ENCODE data around the gene RYR1. TPM values are rescaled to one million over a fixed set of nuclear protein-coding genes. Genes with fewer than 3 reads are reported as not detected.
"Not testable (repeated sequence)": the region's sequence is repeated elsewhere in the genome, so short reads cannot be mapped to it uniquely, and the experiment has no call there.

The RYR1 gene
- polyA plus RNA-seq, 3 donors: 5.1 to 6.6 (median 5.2) TPM

DNA sequence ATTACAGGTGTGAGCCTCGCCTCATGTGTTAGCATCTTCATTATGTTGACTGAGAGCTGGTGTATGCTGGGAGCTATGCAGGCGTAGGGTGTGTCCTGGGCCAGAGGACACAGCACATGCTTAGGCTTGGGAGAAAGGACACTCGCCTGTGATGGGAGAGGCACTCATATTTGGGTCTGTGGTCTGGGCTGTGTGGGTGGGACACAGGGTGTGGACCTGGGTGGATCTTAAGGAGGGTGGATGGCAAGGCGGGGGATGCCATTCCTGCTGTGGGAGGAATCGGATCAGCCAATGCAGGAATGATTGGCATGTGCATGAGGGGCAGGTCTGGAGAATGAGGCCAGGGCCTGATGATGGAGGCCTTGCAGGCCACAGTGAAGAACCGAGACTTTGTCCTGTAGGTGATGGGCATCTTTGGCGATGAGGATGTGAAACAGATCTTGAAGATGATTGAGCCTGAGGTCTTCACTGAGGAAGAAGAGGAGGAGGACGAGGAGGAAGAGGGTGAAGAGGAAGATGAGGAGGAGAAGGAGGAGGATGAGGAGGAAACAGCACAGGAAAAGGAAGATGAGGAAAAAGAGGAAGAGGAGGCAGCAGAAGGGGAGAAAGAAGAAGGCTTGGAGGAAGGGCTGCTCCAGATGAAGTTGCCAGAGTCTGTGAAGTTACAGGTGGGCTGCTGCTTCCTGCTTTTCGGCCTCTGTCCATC lies 55.4 kb downstream of the RYR1 start:
- no peak for DNase-seq

DNA sequence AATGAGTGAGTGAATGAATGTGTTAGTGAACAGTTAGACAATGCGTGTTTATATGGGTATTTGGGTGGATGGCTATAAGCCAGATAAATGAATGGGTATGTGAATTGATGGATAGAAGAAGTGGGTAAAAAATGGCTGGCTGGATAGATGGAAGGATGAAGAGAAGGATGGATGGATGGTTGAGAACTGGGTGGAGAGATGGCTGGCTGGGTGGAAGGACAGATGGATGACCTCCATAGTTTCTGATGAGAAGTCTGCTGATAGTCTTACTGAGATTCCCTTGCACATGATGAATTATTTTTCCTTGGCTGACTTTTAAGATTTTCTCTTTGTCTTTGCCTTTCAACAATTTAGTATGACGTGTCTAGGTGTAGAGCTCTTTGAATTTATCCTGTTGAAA lies 57.4 kb downstream of the RYR1 start:
- no peak for DNase-seq

DNA sequence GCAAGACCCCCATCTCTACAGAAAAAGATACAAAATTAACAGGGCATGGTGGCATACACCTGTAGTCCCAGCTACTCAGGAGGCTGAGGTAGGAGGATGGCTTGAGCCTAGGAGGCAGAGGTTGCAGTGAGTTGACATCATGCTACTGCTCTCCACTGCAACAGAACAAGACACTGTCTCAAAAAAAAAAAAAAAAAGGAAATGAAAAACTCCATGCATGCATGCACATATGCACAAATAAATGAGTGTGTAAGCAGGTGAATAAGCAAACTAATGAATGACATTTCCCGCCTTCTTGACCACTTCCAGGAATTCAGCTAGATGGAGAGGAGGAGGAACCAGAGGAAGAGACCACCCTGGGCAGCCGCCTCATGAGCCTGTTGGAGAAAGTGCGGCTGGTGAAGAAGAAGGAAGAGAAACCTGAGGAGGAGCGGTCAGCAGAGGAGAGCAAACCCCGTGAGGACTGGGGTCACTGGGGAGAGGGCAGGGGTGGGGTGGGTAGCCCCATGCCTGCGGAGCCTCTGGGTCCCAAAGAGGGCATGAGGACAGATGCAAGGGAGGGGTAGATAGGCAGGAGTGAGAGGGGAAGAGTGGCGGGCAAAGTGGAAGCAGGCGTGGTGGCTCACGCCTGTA lies 58.8 kb downstream of the RYR1 start:
- no peak for DNase-seq

DNA sequence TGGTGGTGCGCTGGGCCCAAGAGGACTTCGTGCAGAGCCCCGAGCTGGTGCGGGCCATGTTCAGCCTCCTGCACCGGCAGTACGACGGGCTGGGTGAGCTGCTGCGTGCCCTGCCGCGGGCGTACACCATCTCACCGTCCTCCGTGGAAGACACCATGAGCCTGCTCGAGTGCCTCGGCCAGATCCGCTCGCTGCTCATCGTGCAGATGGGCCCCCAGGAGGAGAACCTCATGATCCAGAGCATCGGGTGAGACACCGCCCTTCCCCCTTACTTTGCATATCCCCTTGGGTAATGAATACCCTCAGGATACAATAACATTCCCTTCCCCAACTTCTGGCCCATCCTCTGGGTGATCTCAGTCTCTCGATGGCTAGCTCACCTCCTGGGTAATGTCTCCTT lies 60.9 kb downstream of the RYR1 start:
- DNase-seq: no peak

DNA sequence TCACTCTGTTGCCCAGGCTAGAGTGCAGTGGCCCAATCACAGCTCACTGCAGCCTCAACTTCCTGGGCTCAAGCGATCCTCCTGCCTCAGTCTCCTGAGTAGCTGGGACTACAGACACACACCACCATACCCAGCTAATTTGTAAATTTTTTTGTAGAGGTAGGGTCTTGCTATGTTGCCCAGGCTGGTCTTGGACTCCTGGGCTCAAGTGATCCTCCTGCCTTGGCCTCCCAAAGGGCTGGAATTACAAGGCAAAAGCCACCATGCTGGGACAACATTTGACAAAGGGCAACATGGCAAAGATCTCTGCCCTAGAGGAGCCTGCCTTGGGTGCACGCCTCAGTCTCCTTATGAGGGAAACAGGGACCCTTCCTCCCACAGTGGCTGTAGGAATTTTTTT lies 61.9 kb downstream of the RYR1 start:
- DNase-seq: not testable (repeated sequence)

DNA sequence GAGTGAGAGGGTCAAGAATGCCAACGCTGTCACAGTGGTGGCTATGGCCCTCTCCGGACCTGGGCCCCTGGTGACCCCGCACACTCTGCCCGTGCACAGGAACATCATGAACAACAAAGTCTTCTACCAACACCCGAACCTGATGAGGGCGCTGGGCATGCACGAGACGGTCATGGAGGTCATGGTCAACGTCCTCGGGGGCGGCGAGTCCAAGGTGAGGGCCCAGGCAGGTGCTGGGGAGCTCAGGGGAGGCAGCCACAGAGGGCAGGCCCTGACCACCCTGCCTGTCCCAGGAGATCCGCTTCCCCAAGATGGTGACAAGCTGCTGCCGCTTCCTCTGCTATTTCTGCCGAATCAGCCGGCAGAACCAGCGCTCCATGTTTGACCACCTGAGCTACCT lies 62.6 kb downstream of the RYR1 start:
- DNase-seq: no peak

DNA sequence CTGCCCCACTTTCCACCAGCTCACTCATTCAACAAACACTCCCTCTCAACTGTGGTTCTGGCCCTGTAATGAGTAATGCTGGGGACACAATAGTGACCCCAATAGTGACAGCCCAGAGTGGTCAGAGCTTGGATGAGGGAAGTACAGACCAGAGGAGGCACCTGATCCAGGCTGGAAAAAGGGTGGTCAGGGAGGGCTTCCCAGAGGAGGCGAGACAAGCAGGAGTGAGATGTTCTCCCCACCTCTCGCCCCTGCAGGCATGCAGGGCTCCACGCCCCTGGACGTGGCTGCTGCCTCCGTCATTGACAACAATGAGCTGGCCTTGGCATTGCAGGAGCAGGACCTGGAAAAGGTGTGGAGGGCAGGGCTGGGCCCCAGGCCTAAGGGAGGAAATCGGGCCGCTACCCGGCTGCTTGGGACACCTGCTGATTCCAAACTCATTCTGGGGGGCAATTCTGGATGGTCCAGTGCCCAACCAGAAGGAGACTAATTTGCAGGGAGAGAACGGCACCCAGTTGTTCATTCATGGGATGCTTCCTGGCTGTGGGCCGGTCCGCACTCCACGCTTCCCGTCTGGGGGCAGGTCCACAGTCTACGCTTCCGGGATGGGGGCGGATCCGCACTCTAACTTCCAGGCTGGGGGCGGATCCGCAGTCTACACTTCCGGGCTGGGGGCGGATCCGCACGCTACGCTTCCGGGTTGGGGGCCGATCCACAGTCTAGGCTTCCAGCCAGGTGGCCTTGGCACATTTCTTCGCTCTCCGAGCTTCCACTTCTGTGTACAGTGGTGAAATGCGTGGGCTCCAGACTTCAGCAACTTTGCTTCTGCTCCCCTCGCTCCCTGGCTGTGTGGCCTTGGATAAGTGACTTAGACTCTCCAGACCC lies 63.4 kb downstream of the RYR1 start:
- no peak for DNase-seq

DNA sequence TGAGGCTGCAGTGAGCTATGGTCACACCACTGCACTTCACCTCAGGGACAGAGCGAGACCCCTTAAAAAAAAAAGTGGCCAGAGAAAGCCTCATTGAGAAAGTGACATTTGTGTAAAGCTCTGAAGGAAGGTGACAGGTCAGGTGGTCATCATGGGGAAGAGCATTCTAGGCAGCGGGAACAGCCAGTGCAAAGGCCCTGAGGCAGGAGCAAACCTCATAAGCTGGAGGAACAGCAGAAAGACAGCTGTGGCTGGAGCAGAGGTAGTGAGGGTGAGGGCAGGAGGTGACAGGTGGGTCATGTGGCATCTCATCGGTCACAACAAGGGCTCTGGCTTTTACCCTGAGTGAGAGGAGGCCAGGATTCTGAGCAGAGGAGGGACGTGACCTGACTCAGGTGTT lies 64.4 kb downstream of the RYR1 start:
- DNase-seq: no peak

DNA sequence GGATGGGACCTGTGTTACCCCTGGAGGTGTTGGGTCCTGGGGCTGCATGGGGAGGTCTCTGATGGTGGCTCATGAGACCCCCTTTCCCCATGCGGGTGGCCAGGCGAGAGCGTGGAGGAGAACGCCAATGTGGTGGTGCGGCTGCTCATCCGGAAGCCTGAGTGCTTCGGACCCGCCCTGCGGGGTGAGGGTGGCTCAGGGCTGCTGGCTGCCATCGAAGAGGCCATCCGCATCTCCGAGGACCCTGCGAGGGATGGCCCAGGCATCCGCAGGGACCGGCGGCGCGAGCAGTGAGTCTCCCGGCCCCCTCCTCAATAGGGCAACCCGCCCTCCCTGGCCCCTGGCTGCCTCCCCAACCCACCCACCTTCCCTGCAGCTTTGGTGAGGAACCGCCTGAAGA lies 66.0 kb downstream of the RYR1 start:
- DNase-seq: no peak

DNA sequence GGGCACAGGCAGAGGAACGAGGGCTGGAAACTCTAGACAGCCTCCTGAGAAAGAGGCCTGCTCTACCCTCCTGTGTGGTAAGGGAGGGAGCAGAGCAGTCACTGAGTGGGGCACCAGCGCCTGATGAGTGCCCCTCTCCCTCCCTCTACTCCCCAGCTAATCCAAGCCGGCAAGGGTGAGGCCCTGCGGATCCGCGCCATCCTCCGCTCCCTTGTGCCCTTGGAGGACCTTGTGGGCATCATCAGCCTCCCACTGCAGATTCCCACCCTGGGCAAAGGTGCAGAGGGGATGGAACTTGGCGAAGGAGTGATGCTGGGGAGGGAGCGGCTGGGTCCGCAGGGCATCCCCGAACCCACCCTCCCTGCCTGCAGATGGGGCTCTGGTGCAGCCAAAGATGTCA lies 67.0 kb downstream of the RYR1 start:
- no peak for DNase-seq

DNA sequence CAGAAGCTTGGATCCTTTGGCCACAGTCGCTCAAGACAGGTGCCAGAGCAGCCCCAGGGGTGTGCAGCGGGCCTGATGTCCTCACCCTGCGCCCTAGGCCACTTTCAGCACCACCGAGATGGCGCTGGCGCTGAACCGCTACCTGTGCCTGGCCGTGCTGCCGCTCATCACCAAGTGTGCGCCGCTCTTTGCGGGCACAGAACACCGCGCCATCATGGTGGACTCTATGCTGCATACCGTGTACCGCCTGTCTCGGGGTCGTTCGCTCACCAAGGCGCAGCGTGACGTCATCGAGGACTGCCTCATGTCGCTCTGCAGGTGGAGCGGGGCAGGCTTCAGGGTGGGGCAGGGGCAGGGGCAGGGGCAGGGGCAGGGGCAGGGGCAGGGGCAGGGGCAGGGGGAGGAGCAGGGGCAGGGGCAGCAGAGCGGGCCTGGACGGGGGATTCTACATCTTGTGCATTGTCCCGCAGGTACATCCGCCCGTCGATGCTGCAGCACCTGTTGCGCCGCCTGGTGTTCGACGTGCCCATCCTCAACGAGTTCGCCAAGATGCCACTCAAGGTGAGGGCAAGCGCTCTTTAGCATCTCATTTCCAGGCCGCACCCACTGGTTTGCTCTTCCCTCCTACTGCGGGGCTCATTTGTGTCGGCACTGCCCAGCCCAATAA lies 69.1 kb downstream of the RYR1 start:
- no peak for DNase-seq

DNA sequence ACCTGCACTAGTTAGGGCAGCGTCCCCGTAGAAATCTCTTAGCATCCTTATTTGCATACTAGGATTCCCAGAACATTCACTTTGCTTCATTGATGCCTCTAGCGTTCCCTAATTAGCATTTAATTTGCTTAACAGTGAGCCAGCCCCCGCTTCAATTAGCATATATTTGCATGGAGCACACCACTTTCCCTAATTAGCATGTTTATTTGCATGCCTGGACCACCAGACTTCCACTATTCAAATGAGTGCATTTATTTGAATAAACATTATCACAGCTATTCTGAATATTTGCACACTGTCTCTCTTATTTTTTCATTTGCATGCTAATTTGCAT lies 69.6 kb downstream of the RYR1 start:
- no peak for DNase-seq

DNA sequence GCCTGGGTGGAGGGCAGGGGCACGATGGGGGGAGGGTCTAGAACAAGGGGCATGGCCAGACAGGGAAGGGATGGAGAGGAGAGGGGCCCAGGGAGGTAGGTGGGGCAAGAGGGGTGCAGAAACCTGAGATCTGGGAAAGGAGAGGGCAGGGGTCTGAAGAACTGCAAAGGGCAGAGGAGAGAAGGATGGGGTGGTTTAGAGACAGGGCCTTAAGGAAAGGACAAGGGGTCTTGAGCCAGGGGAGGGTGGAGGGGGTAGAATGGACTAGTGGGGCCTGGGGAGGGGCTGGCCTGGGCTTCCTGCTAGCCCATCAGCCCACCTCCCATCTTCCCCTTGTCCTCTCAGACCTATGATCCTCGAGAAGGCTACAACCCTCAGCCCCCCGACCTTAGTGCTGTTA lies 72.5 kb downstream of the RYR1 start:
- no peak for DNase-seq

DNA sequence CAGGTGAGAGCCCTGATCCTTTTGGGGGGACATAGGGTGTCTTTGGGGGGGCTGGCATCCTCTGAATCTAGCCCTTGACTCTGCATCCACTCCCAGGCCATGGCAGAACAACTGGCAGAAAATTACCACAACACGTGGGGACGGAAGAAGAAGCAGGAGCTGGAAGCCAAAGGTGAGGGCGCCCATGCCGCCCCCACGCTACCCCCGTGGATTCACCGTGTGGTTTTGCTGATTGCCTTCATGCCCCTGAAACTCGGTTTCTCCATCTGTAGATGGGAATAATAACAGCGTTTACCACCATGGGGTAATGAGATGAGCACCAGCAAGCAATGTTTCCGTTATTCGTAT lies 72.9 kb downstream of the RYR1 start:
- DNase-seq: no peak

DNA sequence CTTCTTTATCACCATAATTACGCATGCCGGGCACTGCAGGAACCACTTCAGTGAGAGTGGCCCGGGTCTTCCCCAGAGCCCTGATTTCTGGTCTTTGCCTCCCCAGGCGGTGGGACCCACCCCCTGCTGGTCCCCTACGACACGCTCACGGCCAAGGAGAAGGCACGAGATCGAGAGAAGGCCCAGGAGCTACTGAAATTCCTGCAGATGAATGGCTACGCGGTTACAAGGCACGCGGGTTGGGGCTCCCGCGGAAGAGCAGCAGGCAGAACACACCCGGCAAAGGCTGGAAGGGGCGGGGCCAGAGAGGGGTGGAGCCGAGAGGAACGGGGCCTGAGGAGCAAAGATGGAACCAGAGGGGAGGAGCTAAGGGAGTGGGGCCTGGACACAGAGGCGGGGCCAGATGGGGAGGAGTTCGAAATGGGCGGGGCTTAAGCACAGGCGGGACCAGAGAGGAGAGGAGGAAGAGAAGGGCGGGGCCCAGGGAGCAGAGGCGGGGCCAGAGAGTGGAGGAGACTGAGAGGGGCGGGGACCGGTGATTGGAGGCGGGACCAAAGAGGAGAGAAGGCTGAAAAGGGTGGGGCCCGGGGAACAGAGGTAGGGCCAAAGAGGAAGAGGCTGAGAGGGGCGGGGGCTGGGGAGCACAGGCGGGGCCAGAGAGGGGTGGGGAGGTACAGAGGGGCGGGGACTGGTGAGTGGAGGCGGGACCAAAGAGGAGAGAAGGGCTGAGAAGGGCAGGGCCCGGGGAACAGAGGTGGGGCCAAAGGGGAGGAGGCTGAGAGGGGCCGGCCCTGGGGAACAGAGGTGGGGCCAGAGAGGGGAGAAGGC lies 73.4 kb downstream of the RYR1 start:
- peak; percentile 47 for DNase-seq

DNA sequence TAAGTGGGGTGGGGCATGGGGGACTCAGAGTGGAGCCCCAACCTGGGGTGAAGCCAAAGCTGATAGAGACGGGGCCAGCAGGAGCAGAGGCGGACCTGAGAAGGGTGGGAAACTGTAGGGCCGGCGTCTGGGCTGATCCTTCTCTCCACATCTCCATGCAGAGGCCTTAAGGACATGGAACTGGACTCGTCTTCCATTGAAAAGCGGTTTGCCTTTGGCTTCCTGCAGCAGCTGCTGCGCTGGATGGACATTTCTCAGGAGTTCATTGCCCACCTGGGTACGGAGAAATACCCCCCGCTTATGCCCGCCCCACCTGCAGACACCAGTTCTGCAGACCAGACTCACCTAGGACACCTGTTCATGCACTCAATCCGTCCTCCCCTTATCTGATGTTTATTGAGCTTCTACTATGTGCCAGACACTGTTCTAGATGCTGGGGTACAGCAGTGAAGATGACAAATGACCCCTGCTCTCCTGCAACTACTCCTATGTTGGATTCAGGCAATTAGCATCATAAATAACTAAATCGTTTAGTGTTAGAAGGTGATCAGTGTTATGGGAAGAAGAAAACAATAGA lies 74.1 kb downstream of the RYR1 start:
- DNase-seq: no peak

DNA sequence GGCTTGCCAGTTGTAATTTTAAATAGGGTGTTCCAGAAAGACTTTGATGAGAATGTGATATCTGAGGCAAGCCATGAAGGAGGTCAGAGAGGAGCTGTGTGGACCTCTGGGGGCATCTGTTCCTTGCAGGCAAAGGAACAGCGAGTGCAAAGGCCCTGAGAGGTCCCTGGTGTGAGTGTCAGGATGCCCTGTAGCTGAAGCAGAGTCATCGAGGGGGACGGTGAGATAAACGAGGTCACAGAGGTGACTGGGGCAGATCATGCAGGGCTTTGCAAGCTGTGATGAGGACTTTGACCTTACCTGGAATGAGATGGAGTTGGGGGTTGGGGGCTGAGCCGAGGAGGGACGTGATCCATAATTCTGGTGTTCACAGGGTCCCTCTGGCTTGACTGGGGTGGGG lies 75.0 kb downstream of the RYR1 start:
- DNase-seq: no peak

DNA sequence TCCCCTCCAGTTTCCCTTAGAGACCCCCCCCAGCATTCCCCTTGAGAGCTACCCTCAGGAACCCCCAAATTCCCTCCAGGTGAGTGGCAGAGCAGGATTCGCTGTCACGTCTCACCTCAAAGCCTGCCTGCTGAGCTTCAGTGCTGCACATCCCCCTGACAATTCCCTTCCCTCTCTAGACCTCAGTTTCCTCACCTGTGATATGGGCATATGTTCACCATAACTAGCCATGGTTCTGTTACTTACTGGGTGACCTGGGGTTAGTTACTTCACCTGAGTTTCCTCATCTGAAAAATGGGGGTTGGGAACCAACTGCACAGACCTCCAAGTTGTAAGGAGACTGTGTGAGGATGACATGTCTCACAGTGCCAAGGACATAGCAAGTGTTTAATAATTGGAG lies 75.5 kb downstream of the RYR1 start:
- no peak for DNase-seq

DNA sequence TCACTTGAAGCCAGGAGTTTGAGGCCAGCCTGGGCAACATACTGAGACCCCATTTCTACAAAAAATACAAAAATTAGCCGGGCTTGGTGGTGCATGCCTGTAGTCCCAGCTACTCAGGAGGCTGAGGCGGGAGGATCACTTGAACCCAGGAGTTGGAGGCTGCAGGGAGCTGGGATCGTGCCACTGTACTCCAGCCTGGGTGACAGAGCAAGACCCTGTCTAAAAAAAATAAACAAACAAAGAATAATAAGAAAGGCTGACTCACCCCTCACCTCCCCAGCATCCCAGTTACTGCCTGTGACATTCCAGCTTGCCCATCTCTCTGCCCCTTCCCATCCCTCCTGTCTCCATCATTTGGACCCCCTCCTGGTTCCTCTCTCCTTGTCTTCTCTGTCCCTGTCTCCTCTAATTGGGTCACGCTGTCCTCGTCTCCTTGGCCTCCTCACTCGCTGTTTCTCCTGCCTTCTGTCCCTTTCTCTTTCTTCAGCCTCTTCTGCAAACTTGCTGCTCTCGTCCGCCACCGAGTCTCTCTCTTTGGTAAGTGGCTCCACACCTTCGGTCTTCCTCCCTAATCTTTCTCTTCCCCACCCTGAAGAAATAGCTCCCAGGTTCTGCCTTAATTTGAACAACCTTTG lies 77.7 kb downstream of the RYR1 start:
- no peak for DNase-seq

DNA sequence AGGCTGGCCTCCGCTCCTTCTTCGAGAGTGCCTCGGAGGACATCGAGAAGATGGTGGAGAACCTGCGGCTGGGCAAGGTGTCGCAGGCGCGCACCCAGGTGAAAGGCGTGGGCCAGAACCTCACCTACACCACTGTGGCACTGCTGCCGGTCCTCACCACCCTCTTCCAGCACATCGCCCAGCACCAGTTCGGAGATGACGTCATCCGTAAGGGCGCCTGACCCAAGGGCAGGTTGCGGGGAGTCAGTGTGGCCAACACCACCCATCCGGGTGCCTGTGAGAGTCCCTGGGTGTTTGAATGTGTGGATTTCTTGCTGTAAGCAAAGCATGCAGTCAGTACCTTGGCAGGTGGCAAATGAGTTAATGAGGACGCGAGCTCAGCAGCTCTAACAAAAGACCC lies 78.8 kb downstream of the RYR1 start:
- DNase-seq: no peak

DNA sequence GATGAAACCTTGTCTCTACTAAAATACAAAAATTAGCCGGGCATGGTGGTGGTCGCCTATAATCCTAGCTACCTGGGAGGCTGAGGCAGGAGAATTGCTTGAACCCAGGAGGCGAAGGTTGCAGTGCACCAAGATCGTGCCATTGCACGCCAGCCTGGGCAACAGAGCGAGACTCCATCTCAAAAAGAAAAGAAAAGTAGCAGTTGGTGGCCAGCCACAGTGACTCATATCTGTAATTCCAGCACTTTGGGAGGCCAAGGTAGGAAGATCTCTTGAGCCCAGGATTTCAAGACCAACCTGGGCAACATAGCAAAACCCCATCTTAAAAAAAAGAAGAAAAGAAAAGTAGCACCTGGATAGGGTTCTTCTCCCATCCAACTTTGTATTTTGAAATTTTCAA lies 79.7 kb downstream of the RYR1 start:
- DNase-seq: not testable (repeated sequence)

All from renal pelvis (tissue), 4 donors.